ENCODE measurements around the gene RNF144A.

Gene RNF144A

GRCh38 chr2:6909431-6910385, 7.5 kb upstream of the RNF144A start:
- no peak for DNase-seq

- peak; percentile 22 for DNase-seq
Measured at GRCh38 chr2:6911721-6912120, 5.5 kb upstream of the RNF144A start.

GRCh38 chr2:6913415-6914157, 3.6 kb upstream of the RNF144A start:
- DNase-seq: no peak

- DNase-seq: no peak
Measured at GRCh38 chr2:6914828-6915227, 2.4 kb upstream of the RNF144A start.

GRCh38 chr2:6915399-6915798, 1.8 kb upstream of the RNF144A start:
- no peak for DNase-seq

- DNase-seq: no peak
Measured at GRCh38 chr2:6916224-6916623, 988 bp upstream of the RNF144A start.

- DNase-seq: no peak
Measured at GRCh38 chr2:6916736-6917070, 509 bp upstream of the RNF144A start.

GRCh38 chr2:6917761-6918421, 679 bp downstream of the RNF144A start:
- DNase-seq: peak; percentile 73

- DNase-seq: peak; percentile 44
Measured at GRCh38 chr2:6919901-6920742, 2.9 kb downstream of the RNF144A start.

GRCh38 chr2:6920743-6921064, 3.5 kb downstream of the RNF144A start:
- no peak for DNase-seq

GRCh38 chr2:6921321-6921922, 4.2 kb downstream of the RNF144A start:
- DNase-seq: peak; percentile 42

- DNase-seq: peak; percentile 62
Measured at GRCh38 chr2:6922201-6922656, 5.0 kb downstream of the RNF144A start.

- DNase-seq: peak; percentile 22
Measured at GRCh38 chr2:6923319-6923718, 6.1 kb downstream of the RNF144A start.

GRCh38 chr2:6924101-6924923, 7.1 kb downstream of the RNF144A start:
- DNase-seq: peak; percentile 40

- DNase-seq: peak; percentile 22
Measured at GRCh38 chr2:6924924-6925409, 7.8 kb downstream of the RNF144A start.

- peak; percentile 50 for DNase-seq
Measured at GRCh38 chr2:6926071-6926732, 9.0 kb downstream of the RNF144A start.

- DNase-seq: peak; percentile 57
Measured at GRCh38 chr2:6927186-6927585, 10.0 kb downstream of the RNF144A start.

GRCh38 chr2:6927753-6928152, 10.5 kb downstream of the RNF144A start:
- no peak for DNase-seq

GRCh38 chr2:6928452-6928851, 11.2 kb downstream of the RNF144A start:
- peak; percentile 45 for DNase-seq

GRCh38 chr2:6929196-6929819, 12.1 kb downstream of the RNF144A start:
- no peak for DNase-seq

Data from islet precursor cell (in vitro differentiated cells).